Gastrocnemius medialis (tissue), 4 donors: ENCODE measurements around the gene SMARCC1. TPM values are rescaled to one million over a fixed set of nuclear protein-coding genes. Genes with fewer than 3 reads are reported as not detected.

Source experiments
- ATAC-seq, 2 donors: fragments of 150-250 bp; one replicate each; pipeline ENCODE4 v1.9.1; 2016
- DNase-seq, 2 donors: peaks; one replicate each; pipeline ENCODE4 v3.0.0-alpha.2; 2019
- H3K27ac ChIP-seq, 4 donors: fragments of 200-600 bp; sonication (generic); 1 replicate in 1 of 4; 2 replicates in 3 of 4; pipeline ENCODE4 v1.5.1; 2016 to 2018; ENCODE audit warnings: mild to moderate bottlenecking in 2 of 4, moderate library complexity in 1 of 4
- H3K27me3 ChIP-seq, 3 donors: fragments of 200-600 bp; sonication (generic) in 2 of 3; 1 replicate in 1 of 3; 2 replicates in 2 of 3; pipeline versions ENCODE4 v1.5.1 to v1.6.0; 2016 to 2019; ENCODE audit warnings: mild to moderate bottlenecking in 1 of 3, moderate library complexity in 1 of 3
- H3K36me3 ChIP-seq, 2 donors: fragments of 200-600 bp; sonication (generic) in 1 of 2; one replicate each; pipeline ENCODE4 v1.5.1; 2017 to 2018
- H3K4me1 ChIP-seq, 2 donors: fragments of 200-600 bp; sonication (generic) in 1 of 2; one replicate each; pipeline ENCODE4 v1.5.1; 2016 to 2017; ENCODE audit warnings: mild to moderate bottlenecking in 2 of 2
- H3K4me3 ChIP-seq, 4 donors: fragments of 200-600 bp; sonication (generic) in 3 of 4; 1 replicate in 1 of 4; 2 replicates in 3 of 4; pipeline ENCODE4 v1.5.1; 2016 to 2019; ENCODE audit warnings: mild to moderate bottlenecking in 2 of 4
- H3K9me3 ChIP-seq, 3 donors: fragments of 200-600 bp; sonication (generic) in 2 of 3; 1 replicate in 1 of 3; 2 replicates in 2 of 3; pipeline ENCODE4 v1.5.1; 2016 to 2019
- POLR2A ChIP-seq, 2 donors: fragments of 450-650 bp; IDR thresholded peaks; one replicate each; pipeline ENCODE4 v1.6.1; 2017; ENCODE audit warnings: antibody characterized with exemption in 2 of 2, mild to moderate bottlenecking in 2 of 2, moderate library complexity in 2 of 2
- in situ Hi-C, 4 donors: fragments of 200-750 bp; cut with MboI; loops; one replicate each; pipeline versions ENCODE4 v1.15.0 to v1.8.0; 2017; ENCODE audit warnings: low sequenced_read_pairs in 4 of 4
- intact Hi-C: fragments of 100-400 bp; cut with DNase I; formaldehyde crosslinking; loops from one replicate; pipeline ENCODE4 v1.15.1; 2023; ENCODE audit warnings: low total_unique reads
- total RNA-seq, 4 donors: library from RNA; depleted of rRNA; stranded (reverse); fragments of >200 nt; gene quantifications; one replicate each; pipeline versions ENCODE4 v1.1.0 to v1.2.3, GENCODE V29; 2016
- TF ChIP-seq, protein P1 (sequence below), 5 experiments: fragments of 450-650 bp in 3 of 5; fragments of 200-600 bp in 2 of 5; sonication (generic) in 2 of 5; IDR thresholded peaks in 4 of 5; conservative IDR thresholded peaks in 1 of 5; 1 replicate in 4 of 5; 2 replicates in 1 of 5; pipeline ENCODE4 v1.5.1; 2016 to 2019; ENCODE audit warnings: antibody characterized with exemption in 5 of 5, mild to moderate bottlenecking in 3 of 5, moderate library complexity in 3 of 5

Gene SMARCC1
- total RNA-seq, 4 donors from 2014 or later, result 24.5 to 32.1 (median 28.1) TPM

GRCh38 chr3:47613722-47614121 lies 168.0 kb downstream of the SMARCC1 start:
- ATAC-seq, result no peak
- Histone ChIP-seq H3K36me3 (peaks cover 0 to 24% of the 10 kb centered on the region in 2 donors), H3K9me3 (no peaks in the 10 kb centered on the region), H3K27me3 (no peaks in the 10 kb centered on the region), H3K4me3 (no peak overlapping the region), H3K27ac (no peak overlapping the region), H3K4me1 (peaks cover 32 to 45% of the 10 kb centered on the region in 2 donors)
- in situ Hi-C loops (no loop called here), intact Hi-C loops (loop anchor here (5.0 kb wide), 1 partner anchor 164 kb away; no protein-coding TSS in a partner anchor)
- no peak for DNase-seq
- TF ChIP-seq, protein P1, sequence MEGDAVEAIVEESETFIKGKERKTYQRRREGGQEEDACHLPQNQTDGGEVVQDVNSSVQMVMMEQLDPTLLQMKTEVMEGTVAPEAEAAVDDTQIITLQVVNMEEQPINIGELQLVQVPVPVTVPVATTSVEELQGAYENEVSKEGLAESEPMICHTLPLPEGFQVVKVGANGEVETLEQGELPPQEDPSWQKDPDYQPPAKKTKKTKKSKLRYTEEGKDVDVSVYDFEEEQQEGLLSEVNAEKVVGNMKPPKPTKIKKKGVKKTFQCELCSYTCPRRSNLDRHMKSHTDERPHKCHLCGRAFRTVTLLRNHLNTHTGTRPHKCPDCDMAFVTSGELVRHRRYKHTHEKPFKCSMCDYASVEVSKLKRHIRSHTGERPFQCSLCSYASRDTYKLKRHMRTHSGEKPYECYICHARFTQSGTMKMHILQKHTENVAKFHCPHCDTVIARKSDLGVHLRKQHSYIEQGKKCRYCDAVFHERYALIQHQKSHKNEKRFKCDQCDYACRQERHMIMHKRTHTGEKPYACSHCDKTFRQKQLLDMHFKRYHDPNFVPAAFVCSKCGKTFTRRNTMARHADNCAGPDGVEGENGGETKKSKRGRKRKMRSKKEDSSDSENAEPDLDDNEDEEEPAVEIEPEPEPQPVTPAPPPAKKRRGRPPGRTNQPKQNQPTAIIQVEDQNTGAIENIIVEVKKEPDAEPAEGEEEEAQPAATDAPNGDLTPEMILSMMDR (IDR thresholded peaks at IDR 0.05 in 4 of 5, conservative IDR thresholded peaks at IDR 0.05 in 1 of 5), result no peak
- no peak for TF ChIP-seq POLR2A (IDR thresholded peaks at IDR 0.05)

DNA sequence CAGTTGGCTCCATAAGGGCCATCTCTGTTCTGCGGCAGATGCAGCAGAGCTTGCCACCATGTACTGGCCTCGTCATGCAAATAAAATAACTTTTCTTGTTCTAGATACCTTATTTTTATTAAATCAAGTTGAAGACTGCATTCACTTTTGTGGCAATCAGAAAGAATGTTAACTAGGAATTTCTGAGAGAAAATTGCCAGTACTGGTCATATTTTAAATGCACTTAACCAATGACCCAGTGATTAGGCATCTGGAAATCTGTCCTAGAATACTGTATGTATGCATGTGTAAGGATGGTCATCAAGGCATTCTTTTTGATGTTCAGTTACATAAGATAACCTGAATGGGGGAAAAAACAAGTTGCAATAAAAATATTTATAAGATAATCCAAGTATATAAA lies 168.8 kb downstream of the SMARCC1 start:
- no peak for ATAC-seq
- Histone ChIP-seq H3K27ac (peak overlapping the region in 1 of 4 donors; percentile 48), H3K9me3 (no peaks in the 10 kb centered on the region), H3K4me1 (peaks cover 32 to 45% of the 10 kb centered on the region in 2 donors), H3K4me3 (no peak overlapping the region), H3K36me3 (peaks cover 0 to 25% of the 10 kb centered on the region in 2 donors), H3K27me3 (no peaks in the 10 kb centered on the region)
- DNase-seq, result no peak
- in situ Hi-C loops (no loop called here), intact Hi-C loops (loop anchor here (5.0 kb wide), 1 partner anchor 164 kb away; no protein-coding TSS in a partner anchor)
- TF ChIP-seq POLR2A (IDR thresholded peaks at IDR 0.05), result no peak
- TF ChIP-seq, protein P1 (IDR thresholded peaks at IDR 0.05 in 4 of 5, conservative IDR thresholded peaks at IDR 0.05 in 1 of 5), result no peak

DNA sequence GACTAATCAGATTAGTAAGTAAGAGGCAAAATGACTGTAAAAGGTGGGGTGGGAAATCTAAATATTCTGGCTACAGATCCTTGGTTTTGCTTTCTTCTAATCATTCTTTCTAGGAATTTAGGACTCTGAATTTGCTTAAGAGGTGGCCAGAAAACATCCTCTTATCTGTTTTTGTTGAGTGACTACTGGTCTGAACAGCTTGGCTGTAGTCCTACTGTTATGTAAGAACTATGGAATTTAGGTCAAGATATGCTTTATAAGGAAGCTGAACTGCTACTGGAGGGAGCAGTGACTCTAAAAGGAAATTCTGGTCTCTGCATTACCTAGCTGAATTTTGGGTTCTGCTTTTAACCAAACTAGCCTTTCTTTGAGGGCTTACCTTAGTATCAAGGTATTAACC lies 169.5 kb downstream of the SMARCC1 start:
- Histone ChIP-seq H3K27me3 (no peaks in the 10 kb centered on the region), H3K4me3 (no peak overlapping the region), H3K36me3 (peaks cover 0 to 18% of the 10 kb centered on the region in 2 donors), H3K9me3 (no peaks in the 10 kb centered on the region), H3K4me1 (peaks cover 32 to 45% of the 10 kb centered on the region in 2 donors), H3K27ac (peak overlapping the region in 2 of 4 donors; percentile 9 to 48)
- intact Hi-C loops (loop anchor here (5.0 kb wide), 1 partner anchor 165 kb away; no protein-coding TSS in a partner anchor), in situ Hi-C loops (no loop called here)
- DNase-seq, result no peak
- ATAC-seq, result peak in 1 of 2 donors; percentile 59
- no peak for TF ChIP-seq POLR2A (IDR thresholded peaks at IDR 0.05)
- TF ChIP-seq, protein P1 (IDR thresholded peaks at IDR 0.05 in 4 of 5, conservative IDR thresholded peaks at IDR 0.05 in 1 of 5), result no peak

DNA sequence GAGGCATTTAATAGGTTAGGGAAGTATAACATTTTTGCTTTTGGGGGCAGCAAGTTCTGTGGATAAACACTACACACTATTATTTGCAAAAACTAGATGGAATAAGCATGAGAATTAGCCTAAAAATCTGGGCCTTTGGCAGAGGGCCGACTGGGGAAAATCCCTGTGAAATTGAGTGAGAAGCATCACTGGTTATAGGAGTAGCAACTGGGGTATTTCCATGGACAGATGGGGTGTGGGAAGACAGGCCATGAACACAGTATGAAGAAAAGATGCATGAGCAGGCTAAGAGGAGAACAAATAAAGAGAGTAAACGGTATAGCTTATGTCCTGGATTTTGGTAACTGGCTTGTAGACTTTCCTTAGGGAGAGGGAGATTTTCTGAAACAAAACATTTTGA lies 170.1 kb downstream of the SMARCC1 start:
- ATAC-seq, result no peak
- DNase-seq, result no peak
- H3K4me3 ChIP-seq, result no peak overlapping the region
- H3K27ac ChIP-seq, result peak overlapping the region in 2 of 4 donors; percentile 9 to 46
- H3K27me3 ChIP-seq, result no peaks in the 10 kb centered on the region
- intact Hi-C loops, result loop anchor here (5.0 kb wide), 1 partner anchor 166 kb away; no protein-coding TSS in a partner anchor
- H3K4me1 ChIP-seq, result peaks cover 32 to 45% of the 10 kb centered on the region in 2 donors
- H3K36me3 ChIP-seq, result peaks cover 0 to 14% of the 10 kb centered on the region in 2 donors
- in situ Hi-C loops, result no loop called here
- H3K9me3 ChIP-seq, result no peaks in the 10 kb centered on the region
- no peak for TF ChIP-seq POLR2A (IDR thresholded peaks at IDR 0.05)
- TF ChIP-seq, protein P1 (IDR thresholded peaks at IDR 0.05 in 4 of 5, conservative IDR thresholded peaks at IDR 0.05 in 1 of 5), result no peak
